Osteocyte (in vitro differentiated cells): ENCODE data around the gene ZRANB1. TPM values are rescaled to one million over a fixed set of nuclear protein-coding genes. Genes with fewer than 3 reads are reported as not detected.

Experiments
- DNase-seq: peaks from one replicate; pipeline ENCODE4 v3.0.0; 2021; ENCODE audit warnings: mixed read lengths; ENCODE audit not compliant: unreplicated experiment; ENCODE audit errors: extremely low spot score
- H3K27ac Mint-ChIP-seq: one replicate; pipeline ENCODE4 v1.8.0; 2021; ENCODE audit warnings: mild to moderate bottlenecking, mixed read lengths; ENCODE audit not compliant: unreplicated experiment
- H3K27me3 Mint-ChIP-seq: one replicate; pipeline ENCODE4 v1.8.0; 2021; ENCODE audit warnings: mixed read lengths; ENCODE audit not compliant: unreplicated experiment
- H3K36me3 Mint-ChIP-seq: one replicate; pipeline ENCODE4 v1.8.0; 2021; ENCODE audit warnings: mixed read lengths; ENCODE audit not compliant: unreplicated experiment
- H3K4me1 Mint-ChIP-seq: one replicate; pipeline ENCODE4 v1.8.0; 2021; ENCODE audit warnings: mixed read lengths; ENCODE audit not compliant: unreplicated experiment
- H3K4me3 Mint-ChIP-seq: one replicate; pipeline ENCODE4 v1.8.0; 2021; ENCODE audit warnings: mild to moderate bottlenecking, moderate library complexity, mixed read lengths; ENCODE audit not compliant: unreplicated experiment
- H3K9me3 Mint-ChIP-seq: one replicate; pipeline ENCODE4 v1.8.0; 2021; ENCODE audit warnings: mixed read lengths; ENCODE audit not compliant: unreplicated experiment
- long read RNA-seq: library from polyadenylated mRNA; unstranded; transcript quantifications from one replicate; pipeline ENCODE4 v2.0.0, GENCODE V29; 2021
- total RNA-seq: library from RNA; stranded (reverse); gene quantifications from 2 replicates; pipeline ENCODE4 v1.2.1, GENCODE V29; 2021
- TF ChIP-seq, protein P1 (sequence below): fragments of 200-600 bp; sonication (generic); IDR thresholded peaks from 2 replicates; pipeline ENCODE4 v1.5.0; 2021; ENCODE audit warnings: antibody characterized with exemption, mild to moderate bottlenecking, moderate library complexity

The ZRANB1 gene
- total RNA-seq = 26.4 and 26.8 TPM in 2 replicates
- long read RNA-seq, full-length matches to known transcripts = 3 of 25 reads
- long read RNA-seq, partial matches to known transcripts = 18 of 25 reads
- long read RNA-seq, other reads (novel, unspliced or antisense) = 4 of 25 reads

DNA sequence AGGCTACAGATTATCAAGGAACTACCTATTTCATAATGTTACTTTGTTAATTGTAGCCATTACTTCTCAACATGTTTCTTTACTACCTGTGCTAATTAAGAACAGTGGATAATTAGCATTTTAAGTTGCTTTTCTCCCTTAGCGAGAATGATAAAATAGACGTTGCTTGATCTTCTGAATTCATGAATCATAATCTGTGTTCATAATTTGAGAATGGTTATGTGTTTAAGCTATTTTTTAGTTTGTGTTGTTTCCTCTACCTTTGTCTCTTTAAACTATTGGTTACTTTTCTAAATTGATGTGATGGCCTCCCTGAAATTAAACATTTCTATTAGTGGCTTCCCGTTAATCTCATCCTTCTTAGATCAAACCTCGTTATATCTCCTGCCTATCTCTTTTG lies at the start of gene ZRANB1:
Gene ZRANB1, plus strand, starts transcription at position 301 of the 400 bp plus-strand sequence. CDS start 371 bp downstream, outside the sequence.
- Mint-ChIP-seq H3K4me3 (no peak within 1 kb of the TSS), H3K27me3 (no peaks in the 10 kb centered on the region), H3K9me3 (no peaks in the 10 kb centered on the region), H3K36me3 (peaks cover 11% of the 10 kb centered on the region), H3K4me1 (peaks cover 27% of the 10 kb centered on the region), H3K27ac (no peak within 1 kb of the TSS)
- DNase-seq = no peak
- TF ChIP-seq, protein P1, sequence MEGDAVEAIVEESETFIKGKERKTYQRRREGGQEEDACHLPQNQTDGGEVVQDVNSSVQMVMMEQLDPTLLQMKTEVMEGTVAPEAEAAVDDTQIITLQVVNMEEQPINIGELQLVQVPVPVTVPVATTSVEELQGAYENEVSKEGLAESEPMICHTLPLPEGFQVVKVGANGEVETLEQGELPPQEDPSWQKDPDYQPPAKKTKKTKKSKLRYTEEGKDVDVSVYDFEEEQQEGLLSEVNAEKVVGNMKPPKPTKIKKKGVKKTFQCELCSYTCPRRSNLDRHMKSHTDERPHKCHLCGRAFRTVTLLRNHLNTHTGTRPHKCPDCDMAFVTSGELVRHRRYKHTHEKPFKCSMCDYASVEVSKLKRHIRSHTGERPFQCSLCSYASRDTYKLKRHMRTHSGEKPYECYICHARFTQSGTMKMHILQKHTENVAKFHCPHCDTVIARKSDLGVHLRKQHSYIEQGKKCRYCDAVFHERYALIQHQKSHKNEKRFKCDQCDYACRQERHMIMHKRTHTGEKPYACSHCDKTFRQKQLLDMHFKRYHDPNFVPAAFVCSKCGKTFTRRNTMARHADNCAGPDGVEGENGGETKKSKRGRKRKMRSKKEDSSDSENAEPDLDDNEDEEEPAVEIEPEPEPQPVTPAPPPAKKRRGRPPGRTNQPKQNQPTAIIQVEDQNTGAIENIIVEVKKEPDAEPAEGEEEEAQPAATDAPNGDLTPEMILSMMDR = no peak

DNA sequence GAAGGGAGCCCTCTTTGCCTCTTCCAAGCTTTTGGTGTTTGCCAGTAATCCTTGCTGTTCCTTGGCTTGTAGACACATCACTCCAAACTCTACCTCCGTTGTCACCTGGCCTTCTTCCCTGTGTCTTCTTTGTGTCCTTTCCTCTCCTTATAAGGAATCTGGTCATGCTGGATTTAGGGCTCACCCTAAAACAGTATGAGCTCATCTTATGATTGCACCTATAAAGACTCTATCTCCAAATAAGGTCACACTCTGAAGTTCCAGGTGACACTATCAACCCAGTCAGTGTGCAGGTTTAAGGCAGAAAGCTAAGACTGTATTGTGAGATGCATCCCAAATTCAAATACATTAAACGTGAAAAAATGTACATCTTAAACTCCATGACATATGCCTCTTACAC lies 49.0 kb upstream of the ZRANB1 start:
- peaks cover 2% of the 10 kb centered on the region for H3K27me3 Mint-ChIP-seq
- H3K4me1 Mint-ChIP-seq = peaks cover 3% of the 10 kb centered on the region
- DNase-seq = no peak
- H3K4me3 Mint-ChIP-seq = no peak overlapping the region
- TF ChIP-seq, protein P1 = no peak
- no peaks in the 10 kb centered on the region for H3K36me3 Mint-ChIP-seq
- no peak overlapping the region for H3K27ac Mint-ChIP-seq
- H3K9me3 Mint-ChIP-seq = no peaks in the 10 kb centered on the region

DNA sequence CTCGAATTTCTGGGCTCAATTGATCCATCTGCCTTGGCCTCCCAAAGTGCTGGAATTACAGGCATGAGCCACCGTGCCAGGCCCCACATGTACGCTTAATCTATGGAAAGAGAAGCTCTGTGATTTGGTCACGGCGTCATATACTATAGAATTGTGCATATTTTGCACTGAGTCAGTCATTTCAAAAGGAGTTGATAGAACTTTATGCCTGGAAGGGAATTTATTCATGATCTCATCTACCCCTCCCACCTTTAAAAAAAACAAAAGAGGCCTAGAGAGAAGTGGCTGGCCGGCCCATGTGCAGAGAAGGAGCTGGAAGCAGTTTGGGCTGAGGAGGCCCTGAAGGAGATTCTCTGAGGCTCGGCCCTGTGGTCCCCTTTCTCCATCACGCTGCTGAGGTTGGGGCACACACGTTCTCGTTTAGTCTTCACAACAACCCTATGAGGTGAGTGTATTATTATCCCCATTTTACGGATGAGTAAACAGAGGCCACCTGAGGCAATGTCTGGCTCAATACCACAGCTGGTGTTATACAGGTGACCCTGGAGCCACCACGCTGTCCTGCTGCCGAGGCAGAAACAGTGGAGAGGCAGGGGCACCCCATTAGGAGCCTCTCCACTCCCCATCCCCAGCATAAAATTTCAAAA lies 47.2 kb upstream of the ZRANB1 start:
- Mint-ChIP-seq H3K36me3 (no peaks in the 10 kb centered on the region), H3K4me1 (peaks cover 3% of the 10 kb centered on the region), H3K9me3 (no peaks in the 10 kb centered on the region), H3K27me3 (peaks cover 3% of the 10 kb centered on the region), H3K4me3 (no peak overlapping the region), H3K27ac (no peak overlapping the region)
- TF ChIP-seq, protein P1 = no peak
- no peak for DNase-seq

DNA sequence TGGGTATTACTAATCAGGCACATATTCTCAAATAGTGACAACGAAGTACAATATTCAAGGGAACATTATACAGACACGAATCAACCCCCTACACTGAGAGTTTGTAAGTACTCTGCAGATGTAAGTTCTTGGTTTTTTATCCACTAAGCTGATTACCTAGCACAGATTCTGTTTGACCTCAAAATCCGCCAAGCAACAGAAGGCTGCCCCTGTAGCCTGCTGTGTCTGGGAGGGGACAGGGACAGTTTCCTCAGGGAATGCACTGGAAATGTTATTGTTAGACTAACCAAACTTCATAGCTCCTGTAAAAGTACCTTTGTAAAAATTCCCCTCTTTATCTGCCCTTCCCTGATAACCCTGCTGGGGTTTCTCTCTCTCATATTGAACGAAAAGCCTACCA lies 45.2 kb upstream of the ZRANB1 start:
- DNase-seq = no peak
- H3K4me3 Mint-ChIP-seq = no peak overlapping the region
- peaks cover 3% of the 10 kb centered on the region for H3K4me1 Mint-ChIP-seq
- peaks cover 3% of the 10 kb centered on the region for H3K27me3 Mint-ChIP-seq
- H3K36me3 Mint-ChIP-seq = no peaks in the 10 kb centered on the region
- no peaks in the 10 kb centered on the region for H3K9me3 Mint-ChIP-seq
- TF ChIP-seq, protein P1 = no peak
- H3K27ac Mint-ChIP-seq = no peak overlapping the region

DNA sequence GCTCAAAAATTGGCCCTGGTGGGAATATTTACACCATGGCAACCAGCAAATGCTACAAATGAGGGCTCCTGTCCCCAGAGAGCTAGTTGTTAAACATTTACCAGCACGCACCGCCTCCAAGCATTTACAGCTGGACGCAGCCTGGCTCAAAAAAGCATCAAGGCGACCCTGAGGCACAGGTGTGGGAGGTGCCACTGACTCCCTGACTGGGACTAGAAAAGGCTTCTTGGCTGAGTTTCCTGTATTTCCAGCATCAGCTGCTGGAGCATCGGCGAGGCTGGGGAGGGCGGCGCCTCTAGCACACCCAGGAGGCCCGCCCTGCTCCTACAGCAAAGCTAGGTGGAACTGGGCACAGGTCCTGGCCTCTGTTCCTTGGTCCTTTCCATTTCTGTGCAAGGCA lies 43.5 kb upstream of the ZRANB1 start:
- Mint-ChIP-seq H3K27ac (no peak overlapping the region), H3K36me3 (no peaks in the 10 kb centered on the region), H3K9me3 (no peaks in the 10 kb centered on the region), H3K4me1 (peaks cover 3% of the 10 kb centered on the region), H3K27me3 (peaks cover 3% of the 10 kb centered on the region), H3K4me3 (no peak overlapping the region)
- TF ChIP-seq, protein P1 = no peak
- no peak for DNase-seq
